Stimulated activated CD4-positive, alpha-beta T cell treated with anti-CD3 and anti-CD28 coated beads, TNF-alpha, amount 100 ng/mL, for 4 hours (primary cell): ENCODE results near the gene TLCD4.
"Not testable (repeated sequence)": the region's sequence is repeated elsewhere in the genome, so short reads cannot be mapped to it uniquely, and the experiment has no call there.

Experiments used
- DNase-seq, 3 experiments: peaks; one replicate each; pipeline ENCODE4 v3.0.0-alpha.2; 2020; ENCODE audit warnings: low read depth in 3 of 3

The TLCD4 gene

DNA sequence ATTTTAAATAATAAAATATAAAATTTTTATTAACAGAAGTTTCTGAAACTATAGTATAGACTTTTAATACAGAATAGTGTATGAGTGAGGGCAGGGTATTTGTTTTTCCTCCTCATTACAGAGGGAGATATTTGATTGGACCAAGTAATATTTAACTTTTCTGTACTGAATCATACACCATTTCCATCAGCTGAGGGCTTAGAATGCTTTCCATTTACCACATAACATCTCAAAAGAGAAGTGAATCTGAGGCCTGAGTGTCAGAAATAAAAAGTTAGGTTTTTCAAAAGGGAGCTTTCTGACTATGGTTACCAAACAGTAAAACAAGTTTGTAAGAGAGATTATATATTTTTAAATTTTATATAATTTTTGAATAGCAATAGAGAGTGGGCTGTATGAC is 29.5 kb downstream of the TLCD4 start:
- no peak for DNase-seq

DNA sequence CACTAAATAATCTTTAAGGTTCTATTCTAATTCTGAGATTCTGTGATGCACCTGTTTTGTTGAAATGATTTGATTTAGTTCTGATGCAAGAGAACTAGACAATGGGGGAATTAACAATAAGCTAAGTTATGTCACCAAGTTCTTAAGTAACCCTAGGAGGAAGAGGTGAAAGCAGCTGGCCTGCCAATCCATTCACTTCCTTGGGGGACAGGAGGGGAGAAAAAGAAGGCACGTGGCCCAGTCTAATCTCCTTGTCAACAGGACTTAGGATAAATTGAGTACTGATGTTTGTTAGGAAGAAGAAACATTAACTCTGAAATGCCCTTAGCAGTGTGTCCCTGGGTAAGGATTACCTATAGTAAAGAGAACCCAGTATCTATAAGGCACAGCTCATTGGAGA is 36.9 kb downstream of the TLCD4 start:
- no peak for DNase-seq

DNA sequence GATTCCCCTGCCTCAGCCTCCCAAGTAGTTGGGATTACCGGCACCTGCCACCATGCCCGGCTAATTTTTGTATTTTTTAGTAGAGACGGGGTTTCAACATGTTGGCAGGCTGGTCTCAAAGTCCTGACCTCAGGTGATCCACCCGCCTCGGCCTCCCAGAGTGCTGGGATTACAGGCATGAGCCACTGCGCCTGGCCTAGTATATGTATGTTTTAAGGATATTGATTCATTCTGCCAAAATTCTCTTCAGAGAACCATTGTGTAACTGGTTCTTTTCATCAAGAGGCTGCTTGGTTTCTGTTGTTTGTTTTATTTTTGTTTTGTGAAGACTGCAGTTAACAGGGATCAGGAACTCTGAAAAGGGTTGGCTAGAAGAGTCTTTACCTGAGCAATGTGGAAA is 48.4 kb downstream of the TLCD4 start:
- DNase-seq: not testable (repeated sequence)
